Fibroblast of lung (primary cell): Measurements from ENCODE around the gene NRG2.

Source experiments
- CTCF ChIP-seq, 2 donors: IDR thresholded peaks in 1 of 2; conservative IDR thresholded peaks in 1 of 2; 1 replicate in 1 of 2; 2 replicates in 1 of 2; pipeline ENCODE4 v1.5.1; 2011 to 2012; ENCODE audit warnings: low read length in 2 of 2, control low read depth in 1 of 2, inconsistent platforms in 1 of 2, low read depth in 1 of 2, mild to moderate bottlenecking in 1 of 2
- EZH2 ChIP-seq: IDR thresholded peaks from 2 replicates; pipeline ENCODE4 v1.5.1; 2012; ENCODE audit warnings: low read length, control low read depth, mild to moderate bottlenecking; ENCODE audit errors: missing control alignments

GRCh38 chr5:139798883-139799282 is 244.2 kb downstream of the NRG2 start:
- TF ChIP-seq CTCF (conservative IDR thresholded peaks at IDR 0.05 in 1 of 2, IDR thresholded peaks at IDR 0.05 in 1 of 2; ENCODE audit: low read depth in 1 of 2, low read length in 2 of 2): no peak
- TF ChIP-seq EZH2: no peak
